Neural progenitor cell (in vitro differentiated cells): ENCODE data around the gene EPHA4.

Experiments
- EZH2 ChIP-seq: fragments of 200-600 bp; sonication (generic); IDR thresholded peaks from 2 replicates; pipeline ENCODE4 v1.6.1; 2017; ENCODE audit warnings: antibody characterized with exemption, mild to moderate bottlenecking, moderate library complexity
- EZH2phosphoT487 ChIP-seq: fragments of 200-600 bp; sonication (generic); IDR thresholded peaks from 2 replicates; pipeline ENCODE4 v1.6.1; 2017; ENCODE audit warnings: antibody characterized with exemption
- TF ChIP-seq, protein P1 (sequence below): fragments of 200-600 bp; sonication (generic); IDR thresholded peaks from 2 replicates; pipeline ENCODE4 v1.5.1; 2017; ENCODE audit warnings: antibody characterized with exemption, mild to moderate bottlenecking

GRCh38 chr2:221605751-221606240, 33.7 kb upstream of the EPHA4 start:
- TF ChIP-seq EZH2 (no peak), EZH2phosphoT487 (no peak)
- TF ChIP-seq, protein P1, sequence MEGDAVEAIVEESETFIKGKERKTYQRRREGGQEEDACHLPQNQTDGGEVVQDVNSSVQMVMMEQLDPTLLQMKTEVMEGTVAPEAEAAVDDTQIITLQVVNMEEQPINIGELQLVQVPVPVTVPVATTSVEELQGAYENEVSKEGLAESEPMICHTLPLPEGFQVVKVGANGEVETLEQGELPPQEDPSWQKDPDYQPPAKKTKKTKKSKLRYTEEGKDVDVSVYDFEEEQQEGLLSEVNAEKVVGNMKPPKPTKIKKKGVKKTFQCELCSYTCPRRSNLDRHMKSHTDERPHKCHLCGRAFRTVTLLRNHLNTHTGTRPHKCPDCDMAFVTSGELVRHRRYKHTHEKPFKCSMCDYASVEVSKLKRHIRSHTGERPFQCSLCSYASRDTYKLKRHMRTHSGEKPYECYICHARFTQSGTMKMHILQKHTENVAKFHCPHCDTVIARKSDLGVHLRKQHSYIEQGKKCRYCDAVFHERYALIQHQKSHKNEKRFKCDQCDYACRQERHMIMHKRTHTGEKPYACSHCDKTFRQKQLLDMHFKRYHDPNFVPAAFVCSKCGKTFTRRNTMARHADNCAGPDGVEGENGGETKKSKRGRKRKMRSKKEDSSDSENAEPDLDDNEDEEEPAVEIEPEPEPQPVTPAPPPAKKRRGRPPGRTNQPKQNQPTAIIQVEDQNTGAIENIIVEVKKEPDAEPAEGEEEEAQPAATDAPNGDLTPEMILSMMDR: no peak
